K562 (cell line): ENCODE measurements around the gene RPL38. TPM values are rescaled to one million over a fixed set of nuclear protein-coding genes. Genes with fewer than 3 reads are reported as not detected.
A peak's percentile ranks its signal among the peaks of the same experiment; 100 is the strongest.

Experiments
- CREBBP ChIP-seq: IDR thresholded peaks from one replicate; pipeline ENCODE4 v1.6.1; 2012; ENCODE audit warnings: low read depth, mild to moderate bottlenecking, control low read depth, inconsistent platforms, low read length
- ELF2 ChIP-seq: fragments of 250-450 bp; sonication (Bioruptor Pico); IDR thresholded peaks from 2 replicates; pipeline ENCODE4 v1.5.0; 2021; ENCODE audit warnings: mild to moderate bottlenecking
- ETS2 ChIP-seq: IDR thresholded peaks from 2 replicates; pipeline ENCODE4 v1.6.1; 2016; ENCODE audit warnings: borderline replicate concordance, missing genetic modification characterization, mild to moderate bottlenecking, moderate library complexity, missing compliant biosample characterization; ENCODE audit not compliant: poor library complexity, severe bottlenecking
- HDAC2 ChIP-seq: fragments of 450-650 bp; IDR thresholded peaks from 2 replicates; pipeline ENCODE4 v1.6.1; 2016; ENCODE audit warnings: mild to moderate bottlenecking
- HNRNPK ChIP-seq: fragments of 200-400 bp; formaldehyde crosslinking; IDR thresholded peaks from one replicate; pipeline ENCODE4 v1.6.1; 2018; ENCODE audit warnings: mild to moderate bottlenecking, low read depth, low read length; ENCODE audit not compliant: poor library complexity, severe bottlenecking
- HSF4 ChIP-seq: fragments of 250-450 bp; sonication (Bioruptor Pico); IDR thresholded peaks from 2 replicates; pipeline ENCODE4 v2.1.2; 2022; ENCODE audit warnings: mild to moderate bottlenecking, moderate library complexity, borderline replicate concordance
- KLF10 ChIP-seq: fragments of 250-450 bp; sonication (Bioruptor Pico); IDR thresholded peaks from 2 replicates; pipeline ENCODE4 v1.6.1; 2021; ENCODE audit warnings: matching md5 sums
- PHF21A ChIP-seq: fragments of 450-650 bp; IDR thresholded peaks from 2 replicates; pipeline ENCODE4 v1.6.1; 2017; ENCODE audit warnings: low read depth, borderline replicate concordance
- POLR2A ChIP-seq: fragments of 450-650 bp; conservative IDR thresholded peaks from 2 replicates; pipeline ENCODE4 v1.6.1; 2016
- SMARCE1 ChIP-seq: fragments of 450-650 bp; IDR thresholded peaks from 2 replicates; pipeline ENCODE4 v1.7.1; 2016; ENCODE audit warnings: mild to moderate bottlenecking
- TAF1 ChIP-seq: IDR thresholded peaks from 2 replicates; pipeline ENCODE4 v1.6.1; 2011; ENCODE audit warnings: mild to moderate bottlenecking, low read length, moderate library complexity; ENCODE audit not compliant: insufficient read depth, control insufficient read depth, severe bottlenecking; ENCODE audit errors: extremely low read depth
- TCF7L2 ChIP-seq: fragments of 150-350 bp; IDR thresholded peaks from 2 replicates; pipeline ENCODE4 v1.6.1; 2016; ENCODE audit warnings: low read depth, mild to moderate bottlenecking, low read length, moderate library complexity
- YBX1 ChIP-seq: fragments of 450-650 bp; IDR thresholded peaks from 2 replicates; pipeline ENCODE4 v1.7.1; 2016; ENCODE audit warnings: mild to moderate bottlenecking
- ZEB2 ChIP-seq: fragments of 450-650 bp; IDR thresholded peaks from 2 replicates; pipeline ENCODE4 v1.6.1; 2016
- ZNF12 ChIP-seq: sonication (generic); formaldehyde crosslinking; IDR thresholded peaks from 2 replicates; pipeline ENCODE4 v1.4.0; 2020; ENCODE audit warnings: mild to moderate bottlenecking, missing genetic modification reagents
- ZNF184 ChIP-seq: sonication (generic); formaldehyde crosslinking; IDR thresholded peaks from 2 replicates; pipeline ENCODE4 v1.5.0; 2020; ENCODE audit warnings: missing genetic modification reagents
- ZNF507 ChIP-seq: conservative IDR thresholded peaks from 2 replicates; pipeline ENCODE4 v1.6.1; 2017; ENCODE audit warnings: missing genetic modification characterization, missing compliant biosample characterization
- ZNF586 ChIP-seq: fragments of 450-650 bp; formaldehyde crosslinking; conservative IDR thresholded peaks from 2 replicates; pipeline ENCODE4 v1.4.0; 2020; ENCODE audit warnings: mild to moderate bottlenecking, moderate library complexity
- polyA plus RNA-seq, 8 experiments: library from polyadenylated mRNA; depleted of rRNA in 4 of 8; stranded (reverse) in 5 of 8; unstranded in 3 of 8; fragments of >200 nt; fragmentation: Nextera tagmentation in 2 of 8; fragmentation: Illumina TruSeq in 1 of 8; extraction: Ambion mirVana in 2 of 8; extraction: Trizol in 1 of 8; gene quantifications; 2 replicates each; pipeline versions ENCODE4 v1.2.1 to v1.2.3, GENCODE V29; 2011 to 2014; ENCODE audit warnings: inconsistent platforms in 1 of 8, missing spikeins in 1 of 8
- total RNA-seq, 7 experiments: library from RNA; depleted of rRNA in 6 of 7; stranded (reverse); fragments of >200 nt in 6 of 7; fragmentation: Illumina TruSeq in 2 of 7; extraction: Trizol in 2 of 7; gene quantifications; 2 replicates each; pipeline versions ENCODE4 v1.2.1 to v1.2.3, GENCODE V29; 2011 to 2021; ENCODE audit warnings: low replicate concordance in 1 of 7
- TF ChIP-seq, protein P1 (sequence below): fragments of 450-650 bp; formaldehyde crosslinking; IDR thresholded peaks from 2 replicates; pipeline ENCODE4 v1.4.0; 2020; ENCODE audit warnings: mild to moderate bottlenecking, moderate library complexity
- TF ChIP-seq, protein P2 (sequence below): fragments of 450-650 bp; IDR thresholded peaks from 2 replicates; pipeline ENCODE4 v1.6.1; 2016; ENCODE audit warnings: missing biosample characterization, missing genetic modification characterization
- TF ChIP-seq, protein P3 (sequence below): fragments of 450-650 bp; IDR thresholded peaks from 2 replicates; pipeline ENCODE4 v1.6.1; 2017; ENCODE audit warnings: antibody characterized with exemption, mild to moderate bottlenecking
- TF ChIP-seq, protein P4 (sequence below): fragments of 450-650 bp; formaldehyde crosslinking; IDR thresholded peaks from 2 replicates; pipeline ENCODE4 v1.4.0; 2022; ENCODE audit warnings: missing genetic modification characterization

RPL38 gene
- total and polyA plus RNA-seq, 9 of the 15 experiments (the other 6 are each of a cell fraction or from before 2014, with no cell fraction given): 1,224 to 3,864 (median 1,939) TPM

DNA sequence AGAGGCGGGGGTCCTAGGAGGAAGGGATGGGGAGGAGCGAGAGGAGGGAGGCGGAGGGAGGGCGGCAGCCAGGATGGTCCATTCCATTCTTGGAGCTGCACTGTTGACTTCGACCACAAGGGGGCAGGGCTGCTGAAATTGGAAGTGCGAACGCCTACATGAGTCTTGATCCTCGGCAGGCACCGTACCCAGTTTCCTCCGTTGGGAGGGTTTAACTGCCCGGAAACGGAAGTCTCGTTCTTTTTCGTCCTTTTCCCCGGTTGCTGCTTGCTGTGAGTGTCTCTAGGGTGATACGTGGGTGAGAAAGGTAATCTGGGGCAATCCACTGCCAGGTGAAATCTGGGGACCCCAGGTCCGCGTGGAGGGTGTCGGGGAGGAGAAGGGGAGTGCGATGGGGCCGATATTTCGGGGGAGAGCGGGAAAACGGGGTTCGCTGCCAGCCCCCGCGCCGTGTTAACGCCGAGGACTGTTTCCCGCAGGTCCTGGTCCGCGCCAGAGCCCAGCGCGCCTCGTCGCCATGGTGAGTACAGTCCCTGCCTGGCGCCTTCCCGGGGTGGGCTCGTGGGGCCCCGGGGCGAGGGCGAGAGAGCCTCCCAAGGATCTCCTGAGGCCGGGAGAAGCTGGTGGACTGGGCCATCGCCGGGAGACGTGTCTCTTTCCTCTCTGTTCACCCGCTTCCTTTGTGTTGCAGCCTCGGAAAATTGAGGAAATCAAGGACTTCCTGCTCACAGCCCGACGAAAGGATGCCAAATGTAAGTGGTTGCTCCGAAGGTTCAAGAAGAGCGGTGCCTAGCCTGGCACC, at the start of gene RPL38 (continued):
- TF ChIP-seq, protein P1, sequence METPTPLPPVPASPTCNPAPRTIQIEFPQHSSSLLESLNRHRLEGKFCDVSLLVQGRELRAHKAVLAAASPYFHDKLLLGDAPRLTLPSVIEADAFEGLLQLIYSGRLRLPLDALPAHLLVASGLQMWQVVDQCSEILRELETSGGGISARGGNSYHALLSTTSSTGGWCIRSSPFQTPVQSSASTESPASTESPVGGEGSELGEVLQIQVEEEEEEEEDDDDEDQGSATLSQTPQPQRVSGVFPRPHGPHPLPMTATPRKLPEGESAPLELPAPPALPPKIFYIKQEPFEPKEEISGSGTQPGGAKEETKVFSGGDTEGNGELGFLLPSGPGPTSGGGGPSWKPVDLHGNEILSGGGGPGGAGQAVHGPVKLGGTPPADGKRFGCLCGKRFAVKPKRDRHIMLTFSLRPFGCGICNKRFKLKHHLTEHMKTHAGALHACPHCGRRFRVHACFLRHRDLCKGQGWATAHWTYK (CRISPR knock-in tag): no peak
- TF ChIP-seq, protein P2, sequence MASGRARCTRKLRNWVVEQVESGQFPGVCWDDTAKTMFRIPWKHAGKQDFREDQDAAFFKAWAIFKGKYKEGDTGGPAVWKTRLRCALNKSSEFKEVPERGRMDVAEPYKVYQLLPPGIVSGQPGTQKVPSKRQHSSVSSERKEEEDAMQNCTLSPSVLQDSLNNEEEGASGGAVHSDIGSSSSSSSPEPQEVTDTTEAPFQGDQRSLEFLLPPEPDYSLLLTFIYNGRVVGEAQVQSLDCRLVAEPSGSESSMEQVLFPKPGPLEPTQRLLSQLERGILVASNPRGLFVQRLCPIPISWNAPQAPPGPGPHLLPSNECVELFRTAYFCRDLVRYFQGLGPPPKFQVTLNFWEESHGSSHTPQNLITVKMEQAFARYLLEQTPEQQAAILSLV (tag): no peak
- TF ChIP-seq HDAC2 (0 out of 2 replicates have a peak, but pooled peaks have one; percentile 68), ELF2 (peak; percentile 86), HSF4 (CRISPR knock-in tag) (no peak), PHF21A (no peak), ZNF184 (CRISPR knock-in tag) (no peak), ZNF586 (CRISPR knock-in tag) (no peak), ETS2 (no peak), ZNF12 (CRISPR knock-in tag) (no peak), YBX1 (no peak), POLR2A (peak; percentile 99), HNRNPK (no peak), KLF10 (CRISPR knock-in tag) (no peak), SMARCE1 (0 out of 2 replicates have a peak, but pooled peaks have one; percentile 33), ZEB2 (0 out of 2 replicates have a peak, but pooled peaks have one; percentile 36), TCF7L2 (no peak), ZNF507 (tag) (no peak), CREBBP (no peak), TAF1 (peak; percentile 96)
- TF ChIP-seq, protein P3, sequence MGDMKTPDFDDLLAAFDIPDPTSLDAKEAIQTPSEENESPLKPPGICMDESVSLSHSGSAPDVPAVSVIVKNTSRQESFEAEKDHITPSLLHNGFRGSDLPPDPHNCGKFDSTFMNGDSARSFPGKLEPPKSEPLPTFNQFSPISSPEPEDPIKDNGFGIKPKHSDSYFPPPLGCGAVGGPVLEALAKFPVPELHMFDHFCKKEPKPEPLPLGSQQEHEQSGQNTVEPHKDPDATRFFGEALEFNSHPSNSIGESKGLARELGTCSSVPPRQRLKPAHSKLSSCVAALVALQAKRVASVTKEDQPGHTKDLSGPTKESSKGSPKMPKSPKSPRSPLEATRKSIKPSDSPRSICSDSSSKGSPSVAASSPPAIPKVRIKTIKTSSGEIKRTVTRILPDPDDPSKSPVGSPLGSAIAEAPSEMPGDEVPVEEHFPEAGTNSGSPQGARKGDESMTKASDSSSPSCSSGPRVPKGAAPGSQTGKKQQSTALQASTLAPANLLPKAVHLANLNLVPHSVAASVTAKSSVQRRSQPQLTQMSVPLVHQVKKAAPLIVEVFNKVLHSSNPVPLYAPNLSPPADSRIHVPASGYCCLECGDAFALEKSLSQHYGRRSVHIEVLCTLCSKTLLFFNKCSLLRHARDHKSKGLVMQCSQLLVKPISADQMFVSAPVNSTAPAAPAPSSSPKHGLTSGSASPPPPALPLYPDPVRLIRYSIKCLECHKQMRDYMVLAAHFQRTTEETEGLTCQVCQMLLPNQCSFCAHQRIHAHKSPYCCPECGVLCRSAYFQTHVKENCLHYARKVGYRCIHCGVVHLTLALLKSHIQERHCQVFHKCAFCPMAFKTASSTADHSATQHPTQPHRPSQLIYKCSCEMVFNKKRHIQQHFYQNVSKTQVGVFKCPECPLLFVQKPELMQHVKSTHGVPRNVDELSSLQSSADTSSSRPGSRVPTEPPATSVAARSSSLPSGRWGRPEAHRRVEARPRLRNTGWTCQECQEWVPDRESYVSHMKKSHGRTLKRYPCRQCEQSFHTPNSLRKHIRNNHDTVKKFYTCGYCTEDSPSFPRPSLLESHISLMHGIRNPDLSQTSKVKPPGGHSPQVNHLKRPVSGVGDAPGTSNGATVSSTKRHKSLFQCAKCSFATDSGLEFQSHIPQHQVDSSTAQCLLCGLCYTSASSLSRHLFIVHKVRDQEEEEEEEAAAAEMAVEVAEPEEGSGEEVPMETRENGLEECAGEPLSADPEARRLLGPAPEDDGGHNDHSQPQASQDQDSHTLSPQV: no peak
- TF ChIP-seq, protein P4, sequence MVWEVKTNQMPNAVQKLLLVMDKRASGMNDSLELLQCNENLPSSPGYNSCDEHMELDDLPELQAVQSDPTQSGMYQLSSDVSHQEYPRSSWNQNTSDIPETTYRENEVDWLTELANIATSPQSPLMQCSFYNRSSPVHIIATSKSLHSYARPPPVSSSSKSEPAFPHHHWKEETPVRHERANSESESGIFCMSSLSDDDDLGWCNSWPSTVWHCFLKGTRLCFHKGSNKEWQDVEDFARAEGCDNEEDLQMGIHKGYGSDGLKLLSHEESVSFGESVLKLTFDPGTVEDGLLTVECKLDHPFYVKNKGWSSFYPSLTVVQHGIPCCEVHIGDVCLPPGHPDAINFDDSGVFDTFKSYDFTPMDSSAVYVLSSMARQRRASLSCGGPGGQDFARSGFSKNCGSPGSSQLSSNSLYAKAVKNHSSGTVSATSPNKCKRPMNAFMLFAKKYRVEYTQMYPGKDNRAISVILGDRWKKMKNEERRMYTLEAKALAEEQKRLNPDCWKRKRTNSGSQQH: peak; percentile 92
